Stimulated activated CD4-positive, alpha-beta T cell treated with anti-CD3 and anti-CD28 coated beads, Interleukin-4, amount 100 ng/mL, for 1 hour (primary cell): Measurements from ENCODE around the gene DGKG.

Experiments used
- DNase-seq: peaks from one replicate; pipeline ENCODE4 v3.0.0-alpha.2; 2020

DGKG gene

GRCh38 chr3:186167646-186168395, 194.2 kb downstream of the DGKG start:
- DNase-seq = no peak

- DNase-seq = no peak
Observed at GRCh38 chr3:186166491-186167288, 195.3 kb downstream of the DGKG start.

- DNase-seq = no peak
Observed at GRCh38 chr3:186166036-186166435, 196.0 kb downstream of the DGKG start.

GRCh38 chr3:186165331-186165730, 196.7 kb downstream of the DGKG start:
- no peak for DNase-seq

GRCh38 chr3:186164696-186165095, 197.3 kb downstream of the DGKG start:
- no peak for DNase-seq

GRCh38 chr3:186162221-186162620, 199.8 kb downstream of the DGKG start:
- no peak for DNase-seq

GRCh38 chr3:186160691-186161243, 201.3 kb downstream of the DGKG start:
- no peak for DNase-seq

GRCh38 chr3:186154641-186155040, 207.4 kb downstream of the DGKG start:
- no peak for DNase-seq

- no peak for DNase-seq
Observed at GRCh38 chr3:186152889-186153292, 209.1 kb downstream of the DGKG start.

- no peak for DNase-seq
Observed at GRCh38 chr3:186152361-186152798, 209.7 kb downstream of the DGKG start.

GRCh38 chr3:186151077-186151971, 210.7 kb downstream of the DGKG start:
- DNase-seq = no peak

GRCh38 chr3:186150041-186150830, 211.8 kb downstream of the DGKG start:
- DNase-seq = no peak

- no peak for DNase-seq
Observed at GRCh38 chr3:186149319-186149960, 212.6 kb downstream of the DGKG start.

GRCh38 chr3:186144257-186144656, 217.8 kb downstream of the DGKG start:
- no peak for DNase-seq

- no peak for DNase-seq
Observed at GRCh38 chr3:186143250-186143649, 218.8 kb downstream of the DGKG start.

- no peak for DNase-seq
Observed at GRCh38 chr3:186142393-186142932, 219.6 kb downstream of the DGKG start.

- DNase-seq = no peak
Observed at GRCh38 chr3:186141790-186142189, 220.2 kb downstream of the DGKG start.

GRCh38 chr3:186138272-186138981, 223.6 kb downstream of the DGKG start:
- DNase-seq = no peak

GRCh38 chr3:186137051-186137685, 224.9 kb downstream of the DGKG start:
- DNase-seq = no peak

- DNase-seq = no peak
Observed at GRCh38 chr3:186133980-186134379, 228.1 kb downstream of the DGKG start.
